HG03280 (cell line): ENCODE data around the gene TLK1.
A peak's percentile ranks its signal among the peaks of the same experiment; 100 is the strongest.

Experiments used
- ATAC-seq: cut with Tn5 transposase; IDR thresholded peaks from one replicate; pipeline ENCODE4 v1.9.1; 2021; ENCODE audit warnings: mild to moderate bottlenecking, moderate library complexity; ENCODE audit not compliant: unreplicated experiment

Gene TLK1

GRCh38 chr2:171009386-171009785 lies 151.3 kb downstream of the TLK1 start:
- no peak for ATAC-seq

- ATAC-seq = no peak
Observed at GRCh38 chr2:171008550-171009205, 152.0 kb downstream of the TLK1 start.

- no peak for ATAC-seq
Observed at GRCh38 chr2:171004833-171005232, 155.9 kb downstream of the TLK1 start.

GRCh38 chr2:171004363-171004762 lies 156.3 kb downstream of the TLK1 start:
- no peak for ATAC-seq

GRCh38 chr2:170999654-171000053 lies 161.0 kb downstream of the TLK1 start:
- no peak for ATAC-seq

- no peak for ATAC-seq
Observed at GRCh38 chr2:170997893-170998597, 162.6 kb downstream of the TLK1 start.

GRCh38 chr2:170996316-170996715 lies 164.4 kb downstream of the TLK1 start:
- ATAC-seq = no peak

GRCh38 chr2:170991398-170992182 lies 169.1 kb downstream of the TLK1 start:
- ATAC-seq = no peak

GRCh38 chr2:170986566-170987258 lies 174.0 kb downstream of the TLK1 start:
- no peak for ATAC-seq

- ATAC-seq = no peak
Observed at GRCh38 chr2:170985407-170985806, 175.3 kb downstream of the TLK1 start.

GRCh38 chr2:170984079-170984478 lies 176.6 kb downstream of the TLK1 start:
- ATAC-seq = no peak

- no peak for ATAC-seq
Observed at GRCh38 chr2:170975943-170976270, 184.8 kb downstream of the TLK1 start.

- no peak for ATAC-seq
Observed at GRCh38 chr2:170975127-170975942, 185.4 kb downstream of the TLK1 start.

GRCh38 chr2:170974304-170974993 lies 186.2 kb downstream of the TLK1 start:
- ATAC-seq = no peak

GRCh38 chr2:170973492-170974303 lies 187.0 kb downstream of the TLK1 start:
- peak; percentile 92 for ATAC-seq

- no peak for ATAC-seq
Observed at GRCh38 chr2:170973225-170973491, 187.5 kb downstream of the TLK1 start.

GRCh38 chr2:170972296-170973224 lies 188.1 kb downstream of the TLK1 start:
- ATAC-seq = no peak

- ATAC-seq = no peak
Observed at GRCh38 chr2:170971071-170971470, 189.6 kb downstream of the TLK1 start.
